ENCODE data around the gene LTB4R2. TPM values are rescaled to one million over a fixed set of nuclear protein-coding genes. Genes with fewer than 3 reads are reported as not detected.

The LTB4R2 gene
- total RNA-seq, 4 donors from 2014 or later = 4.4 to 81.5 (median 7.1) TPM

DNA sequence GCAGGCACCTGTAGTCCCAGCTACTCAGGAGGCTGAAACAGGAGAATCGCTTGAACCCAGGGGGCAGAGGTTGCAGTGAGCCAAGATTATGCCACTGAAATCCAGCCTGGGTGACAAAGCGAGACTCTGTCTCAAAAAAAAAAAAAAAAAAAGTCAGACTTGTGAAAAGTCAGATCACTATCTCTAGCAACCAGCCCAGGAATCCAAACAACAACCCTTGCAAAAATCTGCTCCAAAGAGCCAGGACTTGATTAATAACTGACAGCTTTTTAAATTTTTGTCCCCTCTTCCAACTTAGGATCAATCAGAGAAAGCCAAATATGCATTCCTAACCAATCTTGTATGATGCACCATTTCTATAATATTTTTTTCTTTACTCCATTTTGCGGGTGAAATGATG lies 50.3 kb downstream of the LTB4R2 start:
- H3K9me3 ChIP-seq = no peaks in the 10 kb centered on the region
- H3K4me1 ChIP-seq = peaks cover 3 to 5% (median 4%) of the 10 kb centered on the region in 4 donors
- H3K27me3 ChIP-seq = no peaks in the 10 kb centered on the region
- no peaks in the 10 kb centered on the region for H3K36me3 ChIP-seq
- TF ChIP-seq POLR2AphosphoS5 (IDR thresholded peaks at IDR 0.05) = no peak
- TF ChIP-seq EP300 (IDR thresholded peaks at IDR 0.05; ENCODE audit: low read depth) = no peak
- TF ChIP-seq POLR2A (IDR thresholded peaks at IDR 0.05) = no peak
- TF ChIP-seq, protein P1, sequence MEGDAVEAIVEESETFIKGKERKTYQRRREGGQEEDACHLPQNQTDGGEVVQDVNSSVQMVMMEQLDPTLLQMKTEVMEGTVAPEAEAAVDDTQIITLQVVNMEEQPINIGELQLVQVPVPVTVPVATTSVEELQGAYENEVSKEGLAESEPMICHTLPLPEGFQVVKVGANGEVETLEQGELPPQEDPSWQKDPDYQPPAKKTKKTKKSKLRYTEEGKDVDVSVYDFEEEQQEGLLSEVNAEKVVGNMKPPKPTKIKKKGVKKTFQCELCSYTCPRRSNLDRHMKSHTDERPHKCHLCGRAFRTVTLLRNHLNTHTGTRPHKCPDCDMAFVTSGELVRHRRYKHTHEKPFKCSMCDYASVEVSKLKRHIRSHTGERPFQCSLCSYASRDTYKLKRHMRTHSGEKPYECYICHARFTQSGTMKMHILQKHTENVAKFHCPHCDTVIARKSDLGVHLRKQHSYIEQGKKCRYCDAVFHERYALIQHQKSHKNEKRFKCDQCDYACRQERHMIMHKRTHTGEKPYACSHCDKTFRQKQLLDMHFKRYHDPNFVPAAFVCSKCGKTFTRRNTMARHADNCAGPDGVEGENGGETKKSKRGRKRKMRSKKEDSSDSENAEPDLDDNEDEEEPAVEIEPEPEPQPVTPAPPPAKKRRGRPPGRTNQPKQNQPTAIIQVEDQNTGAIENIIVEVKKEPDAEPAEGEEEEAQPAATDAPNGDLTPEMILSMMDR (IDR thresholded peaks at IDR 0.05) = no peak
- intact Hi-C loops (cut with DNase I; ENCODE audit: low total_unique reads) = no loop called here
- in situ Hi-C loops (cut with MboI; ENCODE audit: low pct_ligation_motif_present in 1 of 4, low pct_unique_long_range_greater_than_20kb in 1 of 4, low sequenced_read_pairs in 3 of 4) = loop anchor here in 2 of 4 donors (10.0 kb wide), 1 partner anchor 75 kb away; no protein-coding TSS in a partner anchor
- WGBS, 2 donors (ENCODE audit: low coverage in 1 of 2) = 90 to 100% methylated on average over 2 to 3 of the region's 3 CpGs
- no peak overlapping the region for H3K27ac ChIP-seq
- no peak overlapping the region for H3K4me3 ChIP-seq
- no peak for DNase-seq

DNA sequence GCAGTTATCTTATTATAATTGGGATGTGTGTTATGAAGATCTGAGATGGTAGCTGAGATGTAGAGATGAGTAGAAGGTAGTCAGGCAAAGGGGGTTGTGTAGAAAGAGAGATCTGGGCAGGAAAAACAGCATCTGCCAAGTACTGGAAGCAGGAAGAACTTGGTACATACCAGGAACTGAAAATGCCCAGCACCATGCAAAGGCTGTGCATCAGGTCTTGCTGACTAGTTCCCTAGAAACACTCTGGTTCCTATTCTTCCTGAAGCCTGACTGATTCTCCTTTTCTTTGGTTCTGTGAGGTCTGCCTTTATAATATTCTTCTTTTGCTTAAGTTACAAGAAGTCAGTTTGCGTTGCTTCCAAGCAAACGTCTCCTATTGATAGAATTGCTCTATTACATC lies 51.4 kb downstream of the LTB4R2 start:
- intact Hi-C loops (cut with DNase I; ENCODE audit: low total_unique reads) (no loop called here), in situ Hi-C loops (cut with MboI; ENCODE audit: low pct_ligation_motif_present in 1 of 4, low pct_unique_long_range_greater_than_20kb in 1 of 4, low sequenced_read_pairs in 3 of 4) (loop anchor here in 2 of 4 donors (10.0 kb wide), 1 partner anchor 73 kb away; no protein-coding TSS in a partner anchor)
- TF ChIP-seq POLR2AphosphoS5 (IDR thresholded peaks at IDR 0.05) (no peak), POLR2A (IDR thresholded peaks at IDR 0.05) (no peak), EP300 (IDR thresholded peaks at IDR 0.05; ENCODE audit: low read depth) (no peak)
- TF ChIP-seq, protein P1 (IDR thresholded peaks at IDR 0.05) = no peak

More for the DNA sequence above, 51.4 kb downstream of the LTB4R2 start:
- H3K27ac ChIP-seq = no peak overlapping the region
- H3K4me3 ChIP-seq = no peak overlapping the region
- no peaks in the 10 kb centered on the region for H3K36me3 ChIP-seq
- WGBS, 2 donors (ENCODE audit: low coverage in 1 of 2) = 75% methylated on average over 2 of the region's 2 CpGs
- DNase-seq = no peak
- H3K27me3 ChIP-seq = no peaks in the 10 kb centered on the region
- peaks cover 6 to 15% (median 13%) of the 10 kb centered on the region in 4 donors for H3K4me1 ChIP-seq
- H3K9me3 ChIP-seq = no peaks in the 10 kb centered on the region

Small RNA genes lying within 50 kb of the gene (small RNA-seq; reads per million reads assigned to genes)
- gene RF00026 = 0 reads per million in 4 donors

Other genes starting within 250 kb of the LTB4R2 start
- gene CPNE6, start 238.6 kb upstream of the LTB4R2 start, total RNA-seq = 1 to 10 TPM in 1 of 4 donors, not detected in 3; 3.4 TPM
- 100 to 1,000 TPM in 3 of 4 donors, 10 to 100 TPM in 1; 74.4 to 238 (median 130) TPM for gene PCK2, start 215.8 kb upstream of the LTB4R2 start, total RNA-seq
- gene DCAF11, start 195.4 kb upstream of the LTB4R2 start, total RNA-seq = 100 to 1,000 TPM in 3 of 4 donors, 10 to 100 TPM in 1; 86.4 to 267 (median 198) TPM
- gene NRL, start 195.2 kb upstream of the LTB4R2 start, total RNA-seq = 1 to 10 TPM in 3 of 4 donors, not detected in 1; 1.1 to 2.9 (median 1.6) TPM
- 1 to 10 TPM in 2 of 4 donors, not detected in 2; 1.4 to 1.6 TPM for gene FITM1, start 179.5 kb upstream of the LTB4R2 start, total RNA-seq
- gene PSME1, start 173.9 kb upstream of the LTB4R2 start, total RNA-seq = 100 to 1,000 TPM in 2 of 4 donors, 10 to 100 TPM in 2; 38.8 to 198 (median 132) TPM
- gene EMC9, start 168.5 kb upstream of the LTB4R2 start, total RNA-seq = 10 to 100 TPM in 2 of 4 donors, 1 to 10 TPM in 1, not detected in 1; 2.2 to 15.4 (median 12.3) TPM
- gene PSME2, start 163.5 kb upstream of the LTB4R2 start, total RNA-seq = 10 to 100 TPM; 59.5 to 69.8 (median 68.5) TPM
- 100 to 1,000 TPM in 1 of 4 donors, 10 to 100 TPM in 3; 56.7 to 258 (median 71.2) TPM for gene RNF31, start 162.6 kb upstream of the LTB4R2 start, total RNA-seq
- gene IRF9, start 148.9 kb upstream of the LTB4R2 start, total RNA-seq = 10 to 100 TPM; 44.2 to 81.9 (median 52.4) TPM
- 100 to 1,000 TPM in 1 of 4 donors, 10 to 100 TPM in 3; 11.3 to 112 (median 31.2) TPM for gene REC8, start 138.1 kb upstream of the LTB4R2 start, total RNA-seq
- gene IPO4, start 121.3 kb upstream of the LTB4R2 start, total RNA-seq = 10 to 100 TPM in 3 of 4 donors, 1 to 10 TPM in 1; 10.0 to 60.5 (median 37.3) TPM
- gene TM9SF1, start 114.7 kb upstream of the LTB4R2 start, total RNA-seq = 100 to 1,000 TPM in 1 of 4 donors, 10 to 100 TPM in 3; 32.9 to 127 (median 63.9) TPM
- not detected for gene TSSK4, start 104.4 kb upstream of the LTB4R2 start, total RNA-seq
- 10 to 100 TPM in 3 of 4 donors, 1 to 10 TPM in 1; 7.0 to 81.3 (median 59.0) TPM for gene CHMP4A, start 96.7 kb upstream of the LTB4R2 start, total RNA-seq
- gene MDP1, start 94.1 kb upstream of the LTB4R2 start, total RNA-seq = 100 to 1,000 TPM in 1 of 4 donors, 10 to 100 TPM in 3; 11.1 to 116 (median 40.2) TPM
- gene NEDD8, start 77.8 kb upstream of the LTB4R2 start, total RNA-seq = 100 to 1,000 TPM in 1 of 4 donors, 10 to 100 TPM in 3; 42.2 to 113 (median 69.9) TPM
- gene GMPR2, start 77.2 kb upstream of the LTB4R2 start, total RNA-seq = 10 to 100 TPM in 3 of 4 donors, 1 to 10 TPM in 1; 4.2 to 72.5 (median 46.3) TPM
- gene TINF2, start 67.5 kb upstream of the LTB4R2 start, total RNA-seq = 100 to 1,000 TPM in 1 of 4 donors, 10 to 100 TPM in 3; 26.9 to 120 (median 42.2) TPM
- 10 to 100 TPM in 1 of 4 donors, 1 to 10 TPM in 2, not detected in 1; 1.4 to 96.5 (median 2.2) TPM for gene TGM1, start 47.0 kb upstream of the LTB4R2 start, total RNA-seq
- gene RABGGTA, start 38.5 kb upstream of the LTB4R2 start, total RNA-seq = 100 to 1,000 TPM in 1 of 4 donors, 10 to 100 TPM in 3; 47.3 to 227 (median 53.0) TPM
- 100 to 1,000 TPM in 1 of 4 donors, 10 to 100 TPM in 3; 84.2 to 106 (median 94.6) TPM for gene DHRS1, start 10.4 kb upstream of the LTB4R2 start, total RNA-seq
- gene NOP9, start 10.3 kb upstream of the LTB4R2 start, total RNA-seq = 10 to 100 TPM; 18.8 to 20.9 (median 19.3) TPM
- gene CIDEB, start 2.2 kb upstream of the LTB4R2 start, total RNA-seq = 100 to 1,000 TPM in 1 of 4 donors, 10 to 100 TPM in 2, 1 to 10 TPM in 1; 6.7 to 168 (median 23.6) TPM
- 1 to 10 TPM; 1.1 to 8.3 (median 6.2) TPM for gene LTB4R, start 1.4 kb downstream of the LTB4R2 start, total RNA-seq
- gene ADCY4, start 24.9 kb downstream of the LTB4R2 start, total RNA-seq = 10 to 100 TPM in 3 of 4 donors, 1 to 10 TPM in 1; 7.9 to 74.8 (median 21.3) TPM
- 100 to 1,000 TPM in 1 of 4 donors, 10 to 100 TPM in 3; 19.3 to 156 (median 53.6) TPM for gene RIPK3, start 29.9 kb downstream of the LTB4R2 start, total RNA-seq
- gene NFATC4, start 58.0 kb downstream of the LTB4R2 start, total RNA-seq = 10 to 100 TPM; 13.4 to 58.0 (median 20.9) TPM
- 10 to 100 TPM in 1 of 4 donors, 1 to 10 TPM in 3; 2.6 to 11.4 (median 9.0) TPM for gene NYNRIN, start 88.9 kb downstream of the LTB4R2 start, total RNA-seq
- gene CBLN3, start 119.5 kb downstream of the LTB4R2 start, total RNA-seq = 1 to 10 TPM in 3 of 4 donors, under 1 TPM in 1; 0.79 to 9.7 (median 1.6) TPM
- 100 to 1,000 TPM in 2 of 4 donors, 10 to 100 TPM in 2; 65.7 to 129 (median 101) TPM for gene KHNYN, start 119.8 kb downstream of the LTB4R2 start, total RNA-seq
- 100 to 1,000 TPM in 1 of 4 donors, 10 to 100 TPM in 3; 18.3 to 202 (median 39.3) TPM for gene SDR39U1, start 132.6 kb downstream of the LTB4R2 start, total RNA-seq
- not detected for gene CMA1, start 198.1 kb downstream of the LTB4R2 start, total RNA-seq